Superior temporal gyrus (tissue), 1 donor: ENCODE data around the gene ADAMTSL2.

ENCODE experiments used
- DNase-seq: peaks from one replicate; pipeline ENCODE4 v3.0.0-alpha.2; 2016; ENCODE audit errors: extremely low spot score

The ADAMTSL2 gene

DNA sequence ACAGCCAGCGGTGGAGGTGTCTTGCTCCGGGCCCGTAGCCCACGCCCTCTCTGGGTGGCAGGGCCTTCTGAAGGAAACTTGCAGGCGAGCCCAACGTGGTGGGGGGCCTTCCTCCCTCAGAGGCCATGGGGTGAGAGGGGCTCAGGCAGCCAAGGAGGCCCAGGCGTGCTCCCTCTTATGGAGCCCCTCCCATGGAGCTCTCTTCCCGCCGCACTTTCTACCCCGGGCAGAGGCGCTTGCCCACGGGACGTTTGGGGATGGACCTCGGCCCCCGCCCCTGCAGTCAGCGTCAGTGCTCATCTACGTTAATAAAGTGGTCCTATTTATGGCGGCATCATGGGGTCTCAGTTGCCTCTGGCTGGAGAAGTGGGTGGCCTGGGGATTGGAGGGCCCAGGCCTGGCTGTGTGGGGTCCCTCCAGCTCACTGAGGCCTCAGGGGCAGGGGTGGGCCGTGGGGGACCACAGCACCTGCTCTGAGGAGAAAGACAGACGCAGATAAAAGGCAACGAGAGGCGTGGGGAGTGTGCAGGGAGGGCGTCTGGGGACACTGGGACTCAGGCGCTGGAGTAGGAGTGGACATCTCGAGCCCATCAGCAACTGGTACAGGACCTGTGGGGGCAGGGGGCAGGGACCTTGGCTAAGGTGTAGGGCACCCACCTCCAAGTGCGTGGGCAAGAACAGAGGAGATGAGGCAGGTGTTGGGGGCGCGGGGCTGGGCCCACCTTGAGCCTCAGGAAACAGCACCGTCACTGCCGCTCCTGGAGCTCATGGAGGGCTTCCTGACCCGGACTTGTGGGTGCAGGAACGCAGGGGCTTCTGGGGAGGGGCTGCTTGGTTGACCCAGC, 40.9 kb downstream of the ADAMTSL2 start:
- DNase-seq, result no peak

DNA sequence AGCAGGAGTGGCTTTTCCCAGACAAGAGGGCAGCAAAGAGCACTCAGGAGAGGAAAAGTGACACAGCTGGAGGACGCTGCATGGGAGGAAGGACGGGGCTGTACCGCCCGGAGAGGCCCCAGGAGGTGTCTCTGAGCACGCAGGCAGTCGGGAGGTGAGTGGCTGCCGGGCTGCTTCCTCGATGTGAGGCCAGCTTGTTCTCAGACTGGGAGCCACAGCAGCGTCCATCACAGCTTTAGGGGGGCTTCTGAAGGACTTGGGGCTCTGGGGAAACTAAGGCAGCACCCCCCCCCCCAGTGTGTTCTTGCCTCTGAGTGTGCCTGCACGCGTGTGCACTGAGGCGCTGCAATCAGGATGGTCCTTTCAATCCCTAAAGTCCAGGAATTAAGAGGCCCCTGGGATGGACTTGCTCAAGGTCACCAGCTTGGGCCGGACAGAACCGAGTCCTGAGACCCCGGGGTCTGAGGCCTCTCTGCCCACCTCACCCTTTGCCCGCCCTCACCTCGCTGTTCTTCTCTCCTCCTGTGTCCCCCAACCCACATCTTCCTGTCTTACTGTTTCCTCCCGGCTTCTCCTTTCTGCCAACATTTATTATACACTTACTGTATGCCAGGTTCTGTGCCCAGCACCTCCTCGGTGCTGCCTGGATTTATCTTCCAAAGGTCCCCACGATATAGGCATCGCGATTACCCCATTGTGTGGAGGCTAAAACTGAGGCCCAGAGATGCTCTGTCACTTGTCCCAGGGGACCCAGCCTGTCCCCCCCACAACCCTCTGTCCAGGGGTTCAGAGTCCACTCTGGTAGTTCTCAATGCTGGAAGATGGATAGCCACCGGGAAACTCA, 41.7 kb downstream of the ADAMTSL2 start:
- no peak for DNase-seq

DNA sequence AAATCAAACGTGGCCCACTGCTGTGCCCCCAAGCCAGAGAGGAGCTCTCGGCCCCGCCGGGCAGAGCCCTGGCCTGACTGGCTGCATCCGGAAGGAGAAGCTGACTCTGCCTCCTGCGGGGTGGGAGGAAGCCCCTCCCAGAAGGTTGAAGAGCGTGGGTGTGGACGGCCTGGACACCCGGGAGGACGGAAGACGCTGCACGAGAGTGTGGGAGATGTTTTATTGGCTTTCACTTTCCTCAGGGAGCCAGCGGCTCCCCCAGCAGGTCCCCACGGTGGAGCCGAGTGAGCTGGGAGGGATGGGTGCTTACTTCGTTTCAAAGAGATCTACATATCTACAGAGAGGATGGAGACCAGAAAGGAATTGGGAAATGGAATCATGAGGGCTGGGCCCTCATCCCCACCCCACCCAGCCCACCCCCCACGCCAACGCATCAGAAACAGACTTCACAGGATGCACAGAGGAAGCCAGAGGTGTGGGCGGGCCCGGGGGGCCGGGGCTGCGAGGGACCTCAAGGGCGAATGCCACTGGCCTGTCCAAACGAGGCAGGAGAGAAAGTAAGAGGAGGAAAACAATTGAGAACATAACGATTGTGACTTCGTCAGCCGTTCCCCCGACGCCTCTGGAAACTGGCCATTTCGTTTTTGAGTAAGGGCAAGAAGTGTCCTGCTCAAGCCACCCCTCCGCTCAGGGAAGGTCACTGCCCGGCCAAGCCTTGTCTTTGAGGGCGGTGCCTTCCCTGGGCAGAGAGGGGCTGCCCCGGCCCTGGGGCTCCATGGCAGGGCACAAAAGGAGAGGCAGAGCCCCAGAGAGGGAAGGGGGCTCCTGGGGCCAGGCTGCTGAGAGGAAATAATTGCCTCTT, 42.6 kb downstream of the ADAMTSL2 start:
- no peak for DNase-seq

DNA sequence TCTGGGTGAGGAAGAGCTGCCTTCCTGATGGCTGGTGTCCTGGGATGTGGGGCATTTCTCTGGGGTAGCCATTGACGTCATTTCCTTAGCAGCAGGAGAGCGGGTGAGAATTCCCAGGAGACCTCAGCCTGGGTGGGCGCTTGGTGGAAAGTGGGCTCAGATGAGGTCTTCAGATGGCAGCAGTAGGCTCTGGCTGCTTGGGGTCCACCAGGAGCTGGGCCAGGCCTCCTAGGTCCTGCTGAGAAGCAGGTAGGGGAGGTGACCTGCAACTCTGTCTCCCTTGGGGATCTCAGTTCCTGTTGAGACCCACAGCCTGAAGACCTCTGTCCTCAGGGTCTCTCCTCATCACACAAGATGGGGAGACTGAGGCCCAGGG, 43.2 kb downstream of the ADAMTSL2 start:
- no peak for DNase-seq

DNA sequence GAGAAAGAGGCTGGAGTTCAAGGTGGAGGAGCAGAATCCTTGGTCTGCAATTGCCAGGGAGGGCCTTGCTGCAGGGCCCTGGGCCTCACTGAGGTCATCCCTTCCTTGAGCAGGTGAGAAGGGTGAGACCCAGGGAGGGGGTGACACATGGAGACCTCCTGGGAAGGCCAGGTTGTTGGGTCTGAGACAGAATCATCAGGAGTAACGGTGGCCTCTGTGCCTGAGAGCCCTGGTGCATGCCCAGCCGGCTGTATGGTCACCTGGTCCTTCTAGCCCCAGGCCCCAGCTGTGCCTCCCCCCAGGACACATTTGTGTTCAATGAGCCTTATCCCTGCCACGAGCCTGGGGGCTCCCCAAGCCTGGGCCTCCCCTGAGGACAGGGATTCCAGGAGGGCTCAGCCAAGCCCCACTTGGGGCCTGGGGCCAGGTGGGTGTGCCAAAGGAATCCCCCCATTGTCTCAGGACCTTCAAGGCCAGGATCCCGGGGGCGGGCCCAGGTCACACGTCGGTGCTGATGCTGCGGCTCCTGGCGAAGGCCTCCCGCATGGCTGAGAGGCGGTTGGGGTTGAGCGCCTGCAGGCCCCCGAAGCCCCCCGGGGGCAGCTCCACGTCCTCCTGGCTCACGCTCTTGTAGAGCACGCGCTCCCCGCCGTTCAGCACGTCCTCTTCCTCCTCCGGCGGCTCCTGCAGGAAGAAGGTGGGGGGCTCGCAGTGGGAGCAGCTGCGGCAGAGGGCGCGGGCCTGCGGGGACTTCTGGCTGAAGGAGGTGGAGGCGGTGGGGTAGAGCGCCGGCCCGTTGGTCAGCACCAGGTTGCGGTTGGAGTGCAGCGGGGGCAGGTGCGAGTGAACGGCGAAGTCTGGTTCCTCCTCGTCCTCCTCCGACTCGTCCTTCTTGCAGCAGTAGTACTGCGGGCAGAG, 44.3 kb downstream of the ADAMTSL2 start:
- DNase-seq, result no peak

DNA sequence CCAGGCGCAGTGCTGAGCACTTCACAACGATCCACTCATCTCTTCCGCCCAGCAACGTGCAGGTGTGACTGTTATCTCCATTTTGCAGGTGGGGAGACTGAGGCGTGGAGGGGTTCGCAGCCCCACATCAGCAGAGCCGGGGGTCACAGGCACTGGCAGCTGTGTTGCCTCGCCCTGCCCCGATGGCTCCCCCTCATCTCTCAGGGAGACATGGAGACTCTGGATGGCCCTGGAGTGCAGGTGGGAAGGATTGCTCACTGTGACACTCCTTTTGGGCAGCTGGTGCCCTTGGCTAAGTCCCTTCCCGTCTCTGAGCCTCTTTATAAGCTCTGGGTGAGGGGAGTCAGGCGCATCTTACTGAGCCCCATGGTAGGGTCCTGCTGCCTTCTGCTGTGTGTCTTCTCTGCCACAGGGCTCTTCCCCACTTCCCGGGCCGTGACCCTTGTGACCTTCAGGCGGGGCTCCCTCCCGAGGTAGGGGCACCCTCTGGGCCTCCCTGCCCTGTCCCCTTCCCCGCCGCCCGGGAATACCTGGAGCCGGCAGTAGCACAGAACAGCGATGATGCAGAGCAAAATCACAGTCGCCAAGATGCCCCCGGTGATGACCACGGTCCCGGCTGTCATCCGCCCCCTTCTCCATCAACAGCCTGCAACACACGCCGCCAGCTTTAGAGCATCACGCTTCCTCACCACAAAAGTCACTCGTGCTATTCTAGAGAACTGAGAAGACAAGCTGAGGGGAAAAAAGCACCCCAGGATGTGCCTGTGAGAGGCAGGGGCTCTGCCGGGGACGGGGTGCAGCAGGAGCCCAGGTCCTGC, 45.3 kb downstream of the ADAMTSL2 start:
- DNase-seq, result no peak

DNA sequence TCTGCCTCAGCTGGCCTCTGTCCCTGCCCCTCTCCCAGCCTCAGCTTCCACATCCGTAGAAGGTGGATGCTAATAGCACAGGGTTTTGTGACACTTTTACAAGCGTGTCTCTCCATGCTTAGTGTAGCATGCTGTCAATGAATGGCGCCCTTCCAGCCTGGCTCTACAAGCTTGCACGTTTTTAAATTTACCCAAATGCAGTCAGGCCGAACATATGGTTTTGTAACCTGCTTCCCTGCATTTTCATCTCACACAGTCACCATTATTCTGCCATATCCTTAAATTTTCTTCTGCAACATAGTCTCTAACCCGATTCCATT, 45.9 kb downstream of the ADAMTSL2 start:
- DNase-seq, result peak; percentile 56

DNA sequence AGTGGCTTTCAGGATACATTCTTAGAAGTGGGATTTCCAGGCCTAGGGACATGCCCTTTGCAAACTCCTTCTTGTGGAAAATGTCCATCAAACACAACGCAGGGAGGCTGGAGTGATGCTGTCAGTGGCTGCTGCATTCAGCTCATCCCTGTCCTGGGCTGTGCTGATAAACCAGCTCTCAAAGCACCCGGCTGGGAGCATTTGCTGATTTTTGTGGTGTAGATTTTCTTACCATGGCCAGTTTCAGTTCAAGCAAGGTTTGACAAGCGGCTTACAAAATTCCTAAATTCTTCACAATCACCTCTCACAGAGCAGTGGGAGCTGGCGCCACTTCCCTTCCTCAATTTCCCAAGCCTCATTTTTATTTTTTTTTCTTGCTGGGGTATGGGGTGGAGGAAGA, 46.5 kb downstream of the ADAMTSL2 start:
- DNase-seq, result no peak

DNA sequence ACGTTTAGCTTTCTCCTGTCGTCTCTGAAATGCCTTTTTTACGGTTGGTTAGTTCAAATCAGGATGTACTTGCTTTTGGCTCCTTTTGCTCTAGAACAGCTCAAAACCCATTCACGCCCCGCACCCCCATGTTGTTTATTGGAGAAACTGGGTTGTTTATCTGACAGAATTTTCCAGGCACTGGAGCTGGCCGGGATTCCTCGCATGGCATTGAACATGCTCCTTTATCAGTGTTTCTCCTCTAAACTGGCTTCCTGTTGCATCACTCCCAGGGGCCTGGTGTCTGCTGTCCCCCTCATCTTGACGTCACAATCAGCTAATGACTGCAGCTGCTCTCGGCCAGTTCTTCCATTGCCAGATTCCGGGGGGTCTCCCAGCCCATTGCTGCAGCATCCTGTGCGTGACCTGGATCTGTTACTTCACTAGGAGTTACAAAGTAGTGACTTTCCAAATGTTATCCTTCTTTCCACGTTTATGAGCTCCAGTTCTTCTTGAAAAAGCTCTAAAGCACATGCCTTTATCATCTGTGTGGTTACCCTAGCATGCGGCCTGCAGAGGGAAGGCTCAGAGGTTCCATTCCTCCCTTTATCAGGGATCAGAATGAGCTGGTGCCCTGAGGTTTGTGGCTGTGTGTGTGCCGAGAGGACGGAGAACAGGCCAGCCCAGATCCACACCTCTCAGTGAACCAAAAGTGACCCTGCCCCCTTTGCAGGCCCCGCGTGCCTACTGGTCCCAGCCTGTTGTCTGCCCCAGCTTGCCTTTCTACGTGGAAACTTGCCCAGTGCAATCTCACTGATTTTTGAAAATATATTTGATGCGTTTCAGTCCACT, 47.2 kb downstream of the ADAMTSL2 start:
- no peak for DNase-seq

DNA sequence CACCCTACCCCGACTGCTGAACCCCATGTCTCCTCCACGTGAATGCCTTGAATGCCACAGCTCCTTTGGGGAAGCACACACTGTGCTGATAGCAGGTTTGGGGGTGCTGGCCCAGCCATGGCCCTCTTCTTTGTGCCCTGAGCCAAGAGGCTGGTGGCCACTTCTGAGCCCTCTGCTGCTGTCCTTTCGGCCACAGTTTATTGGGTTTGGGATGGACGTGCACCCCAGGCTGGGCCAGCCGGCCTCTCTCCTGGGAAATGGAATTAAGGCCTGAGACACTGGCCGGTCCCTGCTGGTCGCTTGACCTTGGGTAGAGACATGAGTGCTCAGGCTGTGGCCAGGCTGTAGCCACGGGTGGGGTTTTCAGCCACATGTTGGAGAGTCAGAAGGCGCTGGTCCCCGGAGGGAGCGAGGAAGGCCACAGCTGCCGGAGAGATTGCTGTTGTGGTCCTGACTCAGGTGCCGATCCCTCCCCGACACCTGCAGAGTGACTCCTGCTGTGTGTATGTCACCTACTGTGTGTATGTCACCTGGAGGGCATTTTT, 48.1 kb downstream of the ADAMTSL2 start:
- DNase-seq, result no peak

DNA sequence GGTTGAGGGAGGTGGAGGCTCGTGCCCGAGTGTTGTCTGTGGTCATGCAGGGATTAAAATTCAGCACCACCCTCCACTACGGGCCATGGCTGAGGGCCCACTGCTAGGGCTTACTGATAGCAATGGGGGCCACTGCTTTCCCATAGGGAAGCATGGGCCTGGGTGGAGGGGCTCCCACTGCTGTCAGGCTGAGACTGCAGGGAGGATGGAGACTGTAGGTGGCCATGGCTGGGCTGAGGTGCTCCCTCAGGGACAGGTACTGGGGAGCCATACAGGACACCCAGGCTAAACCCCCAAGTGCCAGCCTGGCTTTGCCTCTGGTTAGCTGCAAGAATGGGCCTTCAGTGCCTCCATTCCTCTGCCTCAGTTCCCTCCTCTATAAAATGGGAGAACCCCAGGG, 48.6 kb downstream of the ADAMTSL2 start:
- no peak for DNase-seq

DNA sequence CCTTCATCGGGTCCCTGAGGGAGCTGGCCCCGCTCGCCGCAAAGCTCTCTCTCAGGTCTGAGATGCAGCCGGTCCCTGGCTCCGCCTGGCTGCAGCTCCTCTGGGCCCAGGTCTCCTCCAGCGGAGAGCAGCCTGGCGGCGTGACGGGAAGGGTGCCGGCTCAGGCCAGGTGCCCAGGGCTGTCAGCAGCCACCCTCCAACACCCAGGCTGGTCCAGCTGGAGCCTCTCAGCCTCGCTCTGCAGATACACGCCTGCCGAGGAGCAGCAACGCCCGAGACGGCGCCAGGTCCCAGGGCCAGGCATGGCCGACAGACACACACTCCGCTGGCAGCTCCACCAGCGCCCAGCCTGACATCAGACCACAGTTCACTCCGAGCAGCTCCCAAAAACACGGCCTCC, 49.1 kb downstream of the ADAMTSL2 start:
- DNase-seq, result no peak

DNA sequence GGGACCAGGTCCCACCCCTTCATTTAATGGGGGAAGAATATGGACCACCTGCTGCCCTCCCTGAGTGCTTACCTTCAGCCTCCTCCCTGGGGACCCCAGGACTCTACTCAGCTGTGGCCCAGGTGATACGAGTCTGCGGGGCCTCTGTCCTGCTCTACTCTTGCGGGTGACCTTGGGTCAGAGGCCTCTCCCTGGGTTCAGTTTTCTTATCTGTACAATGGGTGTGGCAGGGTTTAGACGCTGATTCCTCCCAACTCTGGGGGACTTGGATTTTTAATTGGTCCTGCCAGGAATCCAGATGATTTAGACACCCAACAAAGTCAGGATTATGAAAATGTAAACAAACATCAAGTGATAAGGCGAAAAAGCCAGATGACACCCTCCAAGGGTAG, 49.7 kb downstream of the ADAMTSL2 start:
- no peak for DNase-seq

DNA sequence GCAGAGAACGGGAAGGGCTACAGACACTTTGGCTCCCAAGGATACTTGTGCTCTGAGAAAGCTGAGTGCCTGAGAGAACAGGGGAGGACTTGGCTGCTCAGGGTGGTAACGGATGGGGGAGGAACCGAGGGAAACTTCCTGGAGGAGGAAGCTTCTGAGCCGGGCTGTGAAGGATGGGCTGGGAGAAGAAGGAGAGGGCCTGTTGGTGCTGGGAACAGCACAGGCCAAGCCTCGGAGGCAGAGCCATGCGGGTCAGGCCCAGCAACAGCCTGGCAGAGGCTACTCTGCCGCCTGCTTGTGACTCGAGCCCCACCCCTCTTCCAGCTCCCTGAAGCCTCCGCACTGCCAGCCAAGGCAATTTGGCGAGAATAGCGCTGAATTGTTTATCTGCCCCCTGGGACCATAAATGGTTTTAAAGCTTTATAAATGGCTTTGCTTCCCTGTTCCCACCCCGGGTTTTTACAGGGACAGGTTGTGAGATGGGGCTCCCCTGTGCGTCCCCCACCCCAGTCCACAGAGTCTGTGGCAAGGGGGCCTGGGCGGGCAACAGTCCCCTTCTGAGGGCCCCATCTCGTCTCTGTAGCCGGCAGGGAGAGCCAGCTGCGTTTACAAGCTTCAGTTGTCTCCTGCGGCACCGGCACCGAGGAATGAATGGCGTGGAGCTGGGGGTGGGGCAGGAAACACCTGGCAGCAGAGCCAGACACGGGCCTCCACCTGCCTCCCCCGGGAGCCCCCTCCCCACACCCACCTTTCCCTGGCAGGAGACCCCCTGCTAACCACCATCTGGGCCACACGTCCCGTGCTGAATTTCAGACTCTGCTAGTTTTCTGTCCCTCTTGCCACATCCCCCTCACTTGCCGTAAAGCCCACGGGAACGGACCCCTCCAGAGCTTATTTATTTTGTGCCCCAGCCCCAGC, 50.3 kb downstream of the ADAMTSL2 start:
- DNase-seq, result no peak

DNA sequence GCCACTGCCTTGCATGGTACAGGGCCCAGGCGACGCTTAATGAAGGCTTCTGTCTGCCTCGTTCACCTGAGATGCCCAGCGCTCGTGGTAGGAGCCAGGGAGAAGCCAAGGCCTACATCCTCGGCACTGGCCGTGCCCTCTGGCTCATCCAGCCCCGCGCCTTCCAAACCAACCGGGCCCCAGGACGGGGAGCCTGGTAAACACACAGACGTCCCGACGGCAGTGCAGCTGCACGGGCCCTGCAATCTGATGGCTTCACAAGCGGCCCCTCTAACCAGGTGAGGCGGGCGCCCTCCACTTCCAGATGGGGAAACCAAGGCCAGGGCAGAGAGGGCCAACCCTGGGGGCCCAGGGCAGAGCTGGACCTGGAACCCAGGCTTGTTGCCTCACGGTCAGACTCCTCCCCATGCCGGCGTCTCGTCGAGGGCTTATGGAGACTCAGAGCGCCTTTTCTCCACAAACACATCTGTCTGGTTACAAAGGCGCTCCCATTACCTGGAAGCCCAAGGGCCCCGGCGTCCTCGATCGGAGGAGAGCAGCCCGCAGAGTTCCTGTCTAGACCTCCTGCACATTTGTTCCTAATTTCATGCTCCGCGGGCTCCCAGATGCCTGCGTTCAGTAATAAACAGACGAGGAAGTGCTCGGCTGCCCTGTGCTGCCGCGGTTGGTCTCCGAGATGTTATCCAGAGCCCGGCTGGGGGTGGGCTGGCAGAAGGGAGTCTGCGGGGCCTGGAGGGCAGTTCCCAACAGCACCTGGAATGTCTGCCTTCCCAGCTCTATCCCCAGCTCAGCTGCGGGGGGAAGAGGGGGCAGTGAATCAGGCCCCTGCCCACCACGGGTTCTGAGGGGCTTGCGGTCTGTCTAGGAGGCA, 51.2 kb downstream of the ADAMTSL2 start:
- DNase-seq, result no peak

DNA sequence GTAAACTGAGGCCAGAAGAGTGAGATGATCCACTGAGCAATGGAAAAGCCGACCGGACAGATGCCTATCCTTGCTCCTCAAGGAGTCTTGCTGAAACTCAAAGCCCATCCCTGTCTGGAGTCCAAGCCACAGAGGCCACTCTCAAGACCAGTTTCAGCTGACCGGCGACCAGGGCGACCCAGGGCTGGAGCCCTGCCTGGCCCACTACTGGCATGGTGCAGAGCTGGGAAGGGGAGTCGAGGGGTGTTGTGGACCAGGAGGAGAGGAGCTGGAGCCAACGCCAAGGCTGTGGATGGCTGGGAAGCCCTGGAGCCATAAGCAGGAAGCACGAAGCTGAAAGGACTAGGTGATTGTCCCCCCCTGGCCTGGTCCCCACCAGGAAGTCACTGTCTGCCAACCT, 52.5 kb downstream of the ADAMTSL2 start:
- no peak for DNase-seq

DNA sequence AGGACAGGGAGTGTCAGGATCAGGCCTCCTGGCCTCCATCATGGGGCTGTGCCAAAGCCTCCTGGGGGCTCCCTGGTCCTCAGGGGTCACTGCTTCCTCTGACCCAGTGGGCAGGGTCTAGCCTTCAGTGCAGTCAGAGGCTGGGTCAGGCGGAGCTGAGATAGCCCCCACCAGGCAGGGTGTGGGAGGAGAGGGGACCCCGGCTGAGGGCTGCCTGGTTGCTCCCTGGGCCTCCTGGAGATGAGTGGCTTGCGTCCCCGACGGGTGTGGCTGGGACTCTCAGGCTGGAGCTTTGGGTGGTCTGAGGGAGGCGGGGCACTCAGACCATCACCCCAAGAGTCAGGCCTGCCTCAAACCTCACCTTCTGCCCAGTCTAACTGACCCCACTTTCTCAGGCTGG, 53.0 kb downstream of the ADAMTSL2 start:
- DNase-seq, result no peak
